ENCODE measurements around the gene BCKDK. TPM values are rescaled to one million over a fixed set of nuclear protein-coding genes. Genes with fewer than 3 reads are reported as not detected.

Gene BCKDK
- total and polyA plus RNA-seq, 2 of the 13 experiments (the other 11 are each of a cell fraction or from before 2014, with no cell fraction given): 24.9 to 42.6 TPM

DNA sequence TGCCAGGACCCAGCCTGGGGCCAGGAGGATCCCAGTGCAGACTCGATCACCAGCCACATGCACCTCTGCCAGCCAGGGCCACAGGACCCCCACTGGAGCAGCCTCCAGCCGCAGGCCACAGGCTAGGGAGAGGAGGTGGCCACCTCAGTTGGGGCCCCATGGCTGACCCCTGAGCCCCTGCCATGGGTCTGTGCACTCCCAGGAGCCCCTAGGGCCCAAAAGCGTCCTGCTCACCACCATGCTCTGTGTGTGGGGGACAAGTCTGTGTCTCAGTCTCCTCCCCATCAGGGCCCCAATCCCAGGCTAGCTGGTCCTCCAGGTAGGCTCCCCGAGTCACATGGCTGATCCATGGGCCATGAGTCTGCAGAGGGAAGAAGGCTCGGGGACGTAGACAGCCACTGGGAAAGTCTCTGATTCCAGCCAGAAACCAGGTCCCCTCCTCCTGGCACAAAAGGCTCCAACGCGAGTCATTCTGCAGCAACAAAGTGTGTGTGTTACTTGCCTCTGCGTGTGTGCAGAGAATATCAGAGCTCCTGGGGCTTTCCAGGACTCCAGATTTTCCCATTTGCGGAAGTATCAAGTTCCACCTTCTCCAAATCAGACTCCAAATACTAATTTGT is 33.4 kb downstream of the BCKDK start (continued):
- no peak for TF ChIP-seq ZNF510 (CRISPR knock-in tag; IDR thresholded peaks at IDR 0.05; ENCODE audit: low read depth)
- no peak for TF ChIP-seq SNAPC2 (CRISPR knock-in tag; IDR thresholded peaks at IDR 0.05)
- no peak; the same call in 1 of the 2 replicates for TF ChIP-seq MTF2 (CRISPR knock-in tag; IDR thresholded peaks at IDR 0.05; ENCODE audit: borderline replicate concordance)
- no peak for TF ChIP-seq ZZZ3 (CRISPR knock-in tag; IDR thresholded peaks at IDR 0.05; ENCODE audit: borderline replicate concordance)
- no peak for TF ChIP-seq ELF3 (CRISPR knock-in tag; IDR thresholded peaks at IDR 0.05)
- TF ChIP-seq SALL1 (CRISPR knock-in tag; IDR thresholded peaks at IDR 0.05): no peak
- TF ChIP-seq ZNF766 (CRISPR knock-in tag; IDR thresholded peaks at IDR 0.05; ENCODE audit: borderline replicate concordance): no peak
- TF ChIP-seq PHF8 (CRISPR knock-in tag; IDR thresholded peaks at IDR 0.05): peak; percentile 55; the same call in 1 of the 2 replicates
- TF ChIP-seq SATB2 (CRISPR knock-in tag; IDR thresholded peaks at IDR 0.05): no peak
- TF ChIP-seq, protein P1, sequence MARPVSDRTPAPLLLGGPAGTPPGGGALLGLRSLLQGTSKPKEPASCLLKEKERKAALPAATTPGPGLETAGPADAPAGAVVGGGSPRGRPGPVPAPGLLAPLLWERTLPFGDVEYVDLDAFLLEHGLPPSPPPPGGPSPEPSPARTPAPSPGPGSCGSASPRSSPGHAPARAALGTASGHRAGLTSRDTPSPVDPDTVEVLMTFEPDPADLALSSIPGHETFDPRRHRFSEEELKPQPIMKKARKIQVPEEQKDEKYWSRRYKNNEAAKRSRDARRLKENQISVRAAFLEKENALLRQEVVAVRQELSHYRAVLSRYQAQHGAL (CRISPR knock-in tag; IDR thresholded peaks at IDR 0.05; ENCODE audit: not compliant biosample characterization): no peak
- TF ChIP-seq, protein P2, sequence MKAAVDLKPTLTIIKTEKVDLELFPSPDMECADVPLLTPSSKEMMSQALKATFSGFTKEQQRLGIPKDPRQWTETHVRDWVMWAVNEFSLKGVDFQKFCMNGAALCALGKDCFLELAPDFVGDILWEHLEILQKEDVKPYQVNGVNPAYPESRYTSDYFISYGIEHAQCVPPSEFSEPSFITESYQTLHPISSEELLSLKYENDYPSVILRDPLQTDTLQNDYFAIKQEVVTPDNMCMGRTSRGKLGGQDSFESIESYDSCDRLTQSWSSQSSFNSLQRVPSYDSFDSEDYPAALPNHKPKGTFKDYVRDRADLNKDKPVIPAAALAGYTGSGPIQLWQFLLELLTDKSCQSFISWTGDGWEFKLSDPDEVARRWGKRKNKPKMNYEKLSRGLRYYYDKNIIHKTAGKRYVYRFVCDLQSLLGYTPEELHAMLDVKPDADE (CRISPR knock-in tag; IDR thresholded peaks at IDR 0.05): no peak
- 0 out of 2 replicates have a peak, but pooled peaks have one; percentile 22 for TF ChIP-seq CEBPG (CRISPR knock-in tag; IDR thresholded peaks at IDR 0.05)
- peak; percentile 29; the same call in 1 of the 2 replicates for TF ChIP-seq ZNF543 (CRISPR knock-in tag; IDR thresholded peaks at IDR 0.05)
- TF ChIP-seq MTF1 (CRISPR knock-in tag; IDR thresholded peaks at IDR 0.05): no peak
- no peak for TF ChIP-seq SRSF9 (IDR thresholded peaks at IDR 0.05; ENCODE audit: borderline replicate concordance, insufficient read depth, low read depth, low read length, poor library complexity, severe bottlenecking)
- TF ChIP-seq HNRNPLL (IDR thresholded peaks at IDR 0.05; ENCODE audit: low read depth, low read length, poor library complexity, severe bottlenecking): no peak
- no peak for TF ChIP-seq ZNF569 (CRISPR knock-in tag; IDR thresholded peaks at IDR 0.05; ENCODE audit: borderline replicate concordance)
- TF ChIP-seq, protein P3, sequence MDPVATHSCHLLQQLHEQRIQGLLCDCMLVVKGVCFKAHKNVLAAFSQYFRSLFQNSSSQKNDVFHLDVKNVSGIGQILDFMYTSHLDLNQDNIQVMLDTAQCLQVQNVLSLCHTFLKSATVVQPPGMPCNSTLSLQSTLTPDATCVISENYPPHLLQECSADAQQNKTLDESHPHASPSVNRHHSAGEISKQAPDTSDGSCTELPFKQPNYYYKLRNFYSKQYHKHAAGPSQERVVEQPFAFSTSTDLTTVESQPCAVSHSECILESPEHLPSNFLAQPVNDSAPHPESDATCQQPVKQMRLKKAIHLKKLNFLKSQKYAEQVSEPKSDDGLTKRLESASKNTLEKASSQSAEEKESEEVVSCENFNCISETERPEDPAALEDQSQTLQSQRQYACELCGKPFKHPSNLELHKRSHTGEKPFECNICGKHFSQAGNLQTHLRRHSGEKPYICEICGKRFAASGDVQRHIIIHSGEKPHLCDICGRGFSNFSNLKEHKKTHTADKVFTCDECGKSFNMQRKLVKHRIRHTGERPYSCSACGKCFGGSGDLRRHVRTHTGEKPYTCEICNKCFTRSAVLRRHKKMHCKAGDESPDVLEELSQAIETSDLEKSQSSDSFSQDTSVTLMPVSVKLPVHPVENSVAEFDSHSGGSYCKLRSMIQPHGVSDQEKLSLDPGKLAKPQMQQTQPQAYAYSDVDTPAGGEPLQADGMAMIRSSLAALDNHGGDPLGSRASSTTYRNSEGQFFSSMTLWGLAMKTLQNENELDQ (CRISPR knock-in tag; IDR thresholded peaks at IDR 0.05; ENCODE audit: borderline replicate concordance): no peak
- no peak for TF ChIP-seq RFX1 (IDR thresholded peaks at IDR 0.05)
- TF ChIP-seq ZNF124 (CRISPR knock-in tag; IDR thresholded peaks at IDR 0.05): 0 out of 2 replicates have a peak, but pooled peaks have one; percentile 26
- TF ChIP-seq ZNF83 (CRISPR knock-in tag; IDR thresholded peaks at IDR 0.05; ENCODE audit: borderline replicate concordance): no peak
- no peak; the same call in 1 of the 2 replicates for TF ChIP-seq MEIS1 (CRISPR knock-in tag; IDR thresholded peaks at IDR 0.05; ENCODE audit: borderline replicate concordance)
- TF ChIP-seq NKX3-1 (CRISPR knock-in tag; IDR thresholded peaks at IDR 0.05): no peak
- TF ChIP-seq CAMTA2 (CRISPR knock-in tag; IDR thresholded peaks at IDR 0.05; ENCODE audit: borderline replicate concordance): peak; percentile 28; the same call in 1 of the 2 replicates
- peak; percentile 89; the same call in 1 of the 2 replicates for TF ChIP-seq SSRP1 (CRISPR knock-in tag; IDR thresholded peaks at IDR 0.05)
- no peak for TF ChIP-seq ZFP82 (CRISPR knock-in tag; IDR thresholded peaks at IDR 0.05; ENCODE audit: borderline replicate concordance)
- TF ChIP-seq SRSF4 (IDR thresholded peaks at IDR 0.05; ENCODE audit: low read depth, low read length, poor library complexity, severe bottlenecking): no peak
- no peak for TF ChIP-seq TCF7 (IDR thresholded peaks at IDR 0.05; ENCODE audit: low read depth)
